Measurements from ENCODE around the gene SMPD4.
"Not testable (repeated sequence)": the region's sequence is repeated elsewhere in the genome, so short reads cannot be mapped to it uniquely, and the experiment has no call there.

SMPD4 gene

DNA sequence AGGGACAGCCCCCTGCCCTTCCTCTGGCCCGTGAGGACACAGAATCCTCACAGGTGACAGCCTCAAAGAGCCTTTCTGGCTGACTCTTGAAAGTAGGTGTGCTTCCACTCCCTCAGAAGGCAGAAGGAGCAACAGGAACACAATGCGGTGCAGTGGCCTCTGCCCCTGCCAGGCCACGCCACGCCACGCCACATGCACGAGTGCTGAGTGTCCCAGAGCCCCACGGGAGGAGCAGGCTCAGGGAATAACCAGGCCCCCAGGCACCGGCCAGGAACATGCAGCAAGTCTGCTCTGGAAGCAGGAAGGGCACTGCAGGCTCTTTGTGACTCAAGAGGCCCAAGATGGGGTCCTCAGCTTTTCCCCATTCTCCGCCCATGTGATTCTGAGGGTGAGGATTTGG lies 18.4 kb downstream of the SMPD4 start:
- no peak for DNase-seq (ENCODE audit: insufficient read length, low spot score)
- TF ChIP-seq, protein P1, sequence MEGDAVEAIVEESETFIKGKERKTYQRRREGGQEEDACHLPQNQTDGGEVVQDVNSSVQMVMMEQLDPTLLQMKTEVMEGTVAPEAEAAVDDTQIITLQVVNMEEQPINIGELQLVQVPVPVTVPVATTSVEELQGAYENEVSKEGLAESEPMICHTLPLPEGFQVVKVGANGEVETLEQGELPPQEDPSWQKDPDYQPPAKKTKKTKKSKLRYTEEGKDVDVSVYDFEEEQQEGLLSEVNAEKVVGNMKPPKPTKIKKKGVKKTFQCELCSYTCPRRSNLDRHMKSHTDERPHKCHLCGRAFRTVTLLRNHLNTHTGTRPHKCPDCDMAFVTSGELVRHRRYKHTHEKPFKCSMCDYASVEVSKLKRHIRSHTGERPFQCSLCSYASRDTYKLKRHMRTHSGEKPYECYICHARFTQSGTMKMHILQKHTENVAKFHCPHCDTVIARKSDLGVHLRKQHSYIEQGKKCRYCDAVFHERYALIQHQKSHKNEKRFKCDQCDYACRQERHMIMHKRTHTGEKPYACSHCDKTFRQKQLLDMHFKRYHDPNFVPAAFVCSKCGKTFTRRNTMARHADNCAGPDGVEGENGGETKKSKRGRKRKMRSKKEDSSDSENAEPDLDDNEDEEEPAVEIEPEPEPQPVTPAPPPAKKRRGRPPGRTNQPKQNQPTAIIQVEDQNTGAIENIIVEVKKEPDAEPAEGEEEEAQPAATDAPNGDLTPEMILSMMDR (IDR thresholded peaks at IDR 0.05; ENCODE audit: insufficient read depth, missing control alignments): no peak
- no peak for FAIRE-seq

DNA sequence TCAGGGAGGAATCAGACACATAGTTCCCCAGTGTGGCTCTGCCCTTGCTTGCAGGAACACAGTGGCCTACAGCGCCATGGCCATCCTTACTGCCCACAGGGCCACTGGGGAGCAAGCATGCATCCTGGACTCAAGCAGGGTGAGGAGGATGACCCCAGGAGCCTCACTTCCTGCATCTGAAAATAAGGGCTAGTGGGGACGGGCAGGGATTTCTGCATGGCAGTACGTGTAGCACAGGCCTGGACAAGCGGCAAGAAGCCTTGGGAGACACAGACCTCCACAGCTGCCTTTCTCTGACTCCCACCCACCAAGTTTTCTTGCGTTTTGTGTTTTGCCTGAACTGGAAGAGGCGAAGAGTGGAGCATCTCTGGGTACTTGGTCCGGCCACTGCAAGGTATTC lies 18.9 kb downstream of the SMPD4 start:
- DNase-seq (ENCODE audit: insufficient read length, low spot score); FAIRE-seq: not testable (repeated sequence)

DNA sequence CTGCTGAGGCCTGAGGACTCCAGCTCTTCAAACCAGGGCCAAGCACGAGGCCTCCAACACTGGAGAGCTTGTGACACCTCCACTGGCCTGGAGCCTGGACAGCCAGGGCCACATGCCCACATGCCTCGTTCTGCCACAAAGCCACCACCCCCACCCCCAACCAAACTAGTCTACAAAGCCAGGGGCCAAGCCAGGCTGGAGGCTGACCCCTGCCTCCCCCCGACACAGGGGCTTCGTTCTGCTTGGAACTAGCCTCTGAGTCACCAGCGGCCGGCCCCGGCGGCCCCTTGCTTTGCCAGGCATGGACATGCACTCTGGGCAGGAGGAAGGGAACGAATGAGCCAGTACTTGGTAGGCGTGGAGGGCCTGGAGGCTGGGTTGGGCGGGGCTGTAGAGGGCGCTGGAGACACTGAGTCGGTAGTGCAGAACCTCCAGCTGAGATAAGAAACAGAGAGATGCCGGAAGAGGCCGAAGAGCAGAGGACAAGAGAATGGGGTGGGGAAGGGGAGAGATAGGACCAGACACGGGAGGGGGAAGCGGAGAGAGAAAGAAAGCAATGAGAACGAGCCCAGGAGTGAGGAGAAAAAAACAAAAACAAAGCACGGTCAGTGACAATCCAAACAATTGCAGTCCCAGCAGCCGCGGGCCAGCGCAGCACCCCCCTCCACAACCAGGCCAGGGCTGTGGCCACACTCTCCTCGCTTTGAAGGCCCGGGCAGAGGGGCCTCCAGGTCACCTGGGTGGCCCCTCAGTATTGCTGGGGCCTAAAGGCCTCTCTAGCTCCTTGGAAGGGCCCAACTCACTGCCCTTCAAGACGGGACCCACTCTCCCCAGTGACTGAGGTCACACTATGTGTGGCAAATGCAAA lies 20.3 kb downstream of the SMPD4 start:
- DNase-seq (ENCODE audit: insufficient read length, low spot score); FAIRE-seq: not testable (repeated sequence)

DNA sequence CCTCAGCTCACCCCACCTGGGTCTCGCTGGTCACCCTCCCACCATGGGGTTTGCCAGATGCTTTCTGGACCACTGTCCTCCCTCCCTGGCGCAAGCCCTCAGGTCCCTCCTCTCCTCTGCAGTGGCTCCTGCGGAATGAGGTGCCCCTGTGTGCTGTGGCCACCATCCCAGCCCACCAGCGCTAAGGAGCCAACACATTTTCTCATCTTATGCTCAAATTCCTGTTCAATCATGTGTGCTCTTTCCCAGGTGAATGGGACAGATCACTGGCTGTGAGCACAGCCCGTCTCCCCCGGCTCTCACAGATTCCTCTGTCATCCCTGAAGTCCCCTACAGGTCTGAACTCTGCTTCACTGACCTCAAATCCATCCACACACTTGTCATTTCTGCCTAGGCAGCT lies 21.3 kb downstream of the SMPD4 start:
- DNase-seq (ENCODE audit: insufficient read length, low spot score) (no peak), FAIRE-seq (no peak)
- TF ChIP-seq, protein P1 (IDR thresholded peaks at IDR 0.05; ENCODE audit: insufficient read depth, missing control alignments): no peak

DNA sequence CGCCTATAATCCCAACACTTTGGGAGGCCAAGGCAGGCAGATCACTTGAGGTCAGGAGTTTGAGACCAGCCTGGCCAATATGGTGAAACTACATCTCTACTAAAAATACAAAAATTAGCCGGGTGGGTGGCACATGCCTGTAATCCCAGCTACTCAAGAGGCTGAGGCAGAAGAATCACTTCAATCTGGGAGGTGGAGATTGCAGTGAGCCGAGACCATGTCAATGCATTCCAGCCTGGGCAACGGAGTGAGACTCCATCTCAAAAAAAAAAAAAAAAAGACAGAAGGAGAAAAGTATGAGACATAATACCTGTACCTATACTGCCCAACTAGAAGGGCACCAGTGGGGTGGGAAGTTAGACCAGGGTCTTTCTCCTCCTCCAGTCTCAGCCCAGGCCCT lies 22.0 kb downstream of the SMPD4 start:
- FAIRE-seq; DNase-seq (ENCODE audit: insufficient read length, low spot score): not testable (repeated sequence)

DNA sequence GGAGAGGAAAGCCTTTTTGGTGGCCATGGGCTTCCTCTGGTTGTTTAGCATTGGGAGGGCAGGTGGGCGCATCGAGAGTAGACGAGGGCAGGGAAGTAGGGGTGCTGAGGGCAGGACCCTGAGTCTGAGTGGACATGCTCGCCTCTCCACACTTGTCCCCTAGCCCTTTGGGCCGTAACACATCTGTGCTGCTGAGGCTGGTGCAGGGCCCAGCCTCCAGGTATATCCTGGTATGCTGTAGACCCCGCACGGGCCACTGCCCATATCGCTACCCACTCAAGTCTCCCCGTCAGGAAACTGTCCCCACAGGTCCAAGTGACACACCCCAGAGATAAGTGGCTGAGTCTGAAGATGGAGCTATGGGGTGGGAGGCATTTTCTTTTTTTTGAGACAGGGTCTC lies 22.8 kb downstream of the SMPD4 start:
- TF ChIP-seq, protein P1 (IDR thresholded peaks at IDR 0.05; ENCODE audit: insufficient read depth, missing control alignments): no peak
- DNase-seq (ENCODE audit: insufficient read length, low spot score): no peak
- no peak for FAIRE-seq

DNA sequence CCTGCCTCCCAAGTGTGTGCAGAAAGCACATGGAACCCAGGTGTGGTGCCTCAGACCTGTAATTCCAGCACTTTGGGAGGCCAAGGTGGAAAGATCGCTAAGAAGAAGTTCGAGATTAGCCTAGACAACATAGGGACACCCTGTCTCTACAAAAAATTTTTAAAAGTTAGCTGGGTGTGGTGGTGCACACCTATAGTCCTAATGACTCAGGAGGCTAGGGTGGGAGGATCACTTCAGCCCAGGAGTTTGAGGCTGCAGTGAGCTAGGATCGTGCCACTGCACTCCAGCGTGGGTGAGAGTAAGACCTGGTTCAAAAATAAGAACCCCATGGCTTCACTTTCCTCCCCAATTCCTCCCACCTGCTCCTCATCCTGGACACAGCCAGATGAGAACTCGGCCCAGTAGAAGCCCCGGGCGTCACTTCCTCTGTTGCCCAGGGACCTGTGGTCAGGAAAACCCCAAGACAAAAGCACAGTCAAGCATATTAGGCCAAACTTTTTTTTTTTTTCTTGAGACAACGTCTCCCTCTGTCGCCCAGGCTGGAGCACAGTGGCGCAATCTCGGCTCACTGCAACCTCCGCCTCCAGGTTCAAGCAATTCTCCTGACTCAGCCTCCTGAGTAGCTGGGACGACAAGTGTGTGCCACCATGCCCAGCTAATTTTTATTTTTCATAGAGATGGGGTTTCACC lies 23.4 kb downstream of the SMPD4 start:
- FAIRE-seq; DNase-seq (ENCODE audit: insufficient read length, low spot score): not testable (repeated sequence)

DNA sequence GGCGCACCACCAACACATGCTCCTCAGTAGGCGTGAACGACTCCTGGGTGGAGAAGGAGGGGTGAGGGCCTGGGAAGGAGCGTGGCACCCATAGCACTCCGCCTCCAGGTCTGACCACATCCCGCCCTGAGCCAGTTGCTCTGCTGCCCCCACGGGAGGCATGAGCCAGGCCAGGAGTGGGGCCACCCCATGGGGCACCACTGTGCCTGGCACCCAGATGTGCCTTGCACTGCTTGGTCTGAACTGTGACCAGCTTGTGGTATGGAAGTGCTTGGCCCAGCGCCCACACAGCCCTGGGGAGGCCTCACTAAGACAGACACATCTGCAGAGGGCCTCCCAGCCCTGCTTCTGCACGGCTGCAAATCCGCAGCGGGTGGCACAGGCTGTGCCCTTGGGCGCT lies 24.0 kb downstream of the SMPD4 start:
- not testable (repeated sequence) for FAIRE-seq

DNA sequence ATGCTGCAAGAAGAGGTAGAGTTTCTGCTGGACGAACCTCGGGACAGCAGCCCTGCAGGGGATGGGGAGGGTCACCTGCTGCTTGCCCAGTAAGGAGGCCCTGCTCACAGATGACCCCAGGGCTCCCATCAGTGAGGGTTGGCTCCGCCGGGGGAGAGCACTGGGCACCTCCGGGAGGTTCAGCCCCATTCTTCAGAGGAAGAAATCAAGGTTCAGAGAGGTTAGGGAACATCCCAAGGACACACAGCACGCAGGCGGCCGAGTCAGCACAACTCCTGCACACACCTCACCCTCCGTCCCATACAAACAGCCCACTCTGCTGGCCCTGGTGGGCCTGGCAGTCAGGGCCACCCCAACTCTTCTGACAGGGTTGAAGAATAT lies 24.8 kb downstream of the SMPD4 start:
- FAIRE-seq (no peak), DNase-seq (ENCODE audit: insufficient read length, low spot score) (no peak)
- TF ChIP-seq, protein P1 (IDR thresholded peaks at IDR 0.05; ENCODE audit: insufficient read depth, missing control alignments): no peak

More for the DNA sequence above, 24.0 kb downstream of the SMPD4 start:
- not testable (repeated sequence) for DNase-seq (ENCODE audit: insufficient read length, low spot score)

All from D721Med (cell line).